Measurements from ENCODE around the gene MRLN.

GRCh38 chr10:59704630-59705029 lies 48.6 kb downstream of the MRLN start:
- TF ChIP-seq CTCF (IDR thresholded peaks at IDR 0.05) (no peak), POLR2A (IDR thresholded peaks at IDR 0.05) (no peak)
